GM19025 (cell line): ENCODE measurements around the gene MARCOL.
"Not testable (repeated sequence)": the region's sequence is repeated elsewhere in the genome, so short reads cannot be mapped to it uniquely, and the experiment has no call there.

Source experiments
- ATAC-seq: cut with Tn5 transposase; IDR thresholded peaks from one replicate; pipeline ENCODE4 v1.9.1; 2021; ENCODE audit warnings: mild to moderate bottlenecking, low read depth, moderate library complexity; ENCODE audit not compliant: unreplicated experiment

Gene MARCOL

DNA sequence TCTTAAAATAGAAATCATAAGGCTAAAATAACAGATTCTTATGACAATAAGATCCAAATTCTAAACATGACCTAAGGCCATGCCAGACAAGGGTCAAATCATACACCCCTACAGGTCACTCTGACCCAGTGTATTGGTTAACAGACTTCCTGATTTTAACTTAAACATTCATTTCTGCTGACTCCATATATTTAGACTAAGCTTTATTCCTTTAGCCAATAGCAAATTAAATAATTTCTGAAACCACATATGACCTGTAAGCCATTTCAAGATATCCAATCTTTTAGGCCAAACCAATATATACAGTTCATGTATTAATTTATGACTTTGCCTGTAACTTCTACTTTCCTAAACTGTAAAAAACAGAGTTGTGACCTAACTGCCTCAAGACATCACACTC is 22.9 kb downstream of the MARCOL start:
- no peak for ATAC-seq

DNA sequence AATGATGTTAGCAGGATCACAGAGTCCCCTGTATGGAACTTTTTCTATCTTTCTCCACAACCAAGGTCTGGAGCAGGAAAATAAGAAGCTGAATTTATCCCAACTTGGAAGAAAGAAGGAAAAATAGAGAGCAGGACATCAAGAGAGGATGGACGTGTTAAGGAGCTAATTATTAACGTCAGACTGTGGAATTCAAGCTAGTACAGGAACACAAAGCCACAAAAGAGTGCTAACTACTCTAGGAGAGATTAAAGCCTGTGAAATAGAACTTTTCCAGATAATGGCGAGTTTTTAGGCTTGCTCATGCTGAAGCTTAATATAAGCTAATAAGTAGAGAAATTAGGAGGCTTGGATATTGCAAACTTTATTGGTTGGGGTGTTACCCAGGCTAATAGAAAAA is 29.6 kb downstream of the MARCOL start:
- ATAC-seq: no peak

- ATAC-seq: no peak
Observed at GRCh38 chr5:148268566-148268965, 30.2 kb downstream of the MARCOL start, which contains the start of gene SPINK13. Gene SPINK13 (plus strand): TSS chr5:148268794. CDS start chr5:148270073, 1,279 bp downstream.

DNA sequence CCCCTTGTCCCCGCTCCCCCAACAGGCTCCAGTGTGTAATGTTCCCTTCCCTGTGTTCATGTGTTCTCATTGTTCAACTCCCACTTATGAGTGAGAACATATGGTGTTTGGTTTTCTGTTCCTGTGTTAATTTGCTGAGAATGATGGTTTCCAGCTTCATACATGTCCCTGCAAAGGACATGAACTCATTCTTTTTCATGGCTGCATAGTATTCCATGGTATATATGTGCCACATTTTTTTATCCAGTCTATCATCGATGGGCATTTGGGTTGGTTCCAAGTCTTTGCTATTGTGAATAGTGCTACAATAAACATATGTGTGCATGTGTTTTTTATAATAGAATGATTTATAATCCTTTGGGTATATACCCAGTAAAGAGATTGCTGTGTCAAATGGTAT is 36.8 kb downstream of the MARCOL start:
- not testable (repeated sequence) for ATAC-seq

- not testable (repeated sequence) for ATAC-seq
Observed at GRCh38 chr5:148280893-148281292, 42.6 kb downstream of the MARCOL start.

GRCh38 chr5:148281336-148281735 is 43.0 kb downstream of the MARCOL start:
- not testable (repeated sequence) for ATAC-seq

GRCh38 chr5:148290271-148291195 is 52.2 kb downstream of the MARCOL start:
- ATAC-seq: no peak
